Measurements from ENCODE around the gene MTCL1. TPM values are rescaled to one million over a fixed set of nuclear protein-coding genes. Genes with fewer than 3 reads are reported as not detected.

Gene MTCL1
- total RNA-seq, 1 experiment from 2014 or later, result 22.7 TPM

DNA sequence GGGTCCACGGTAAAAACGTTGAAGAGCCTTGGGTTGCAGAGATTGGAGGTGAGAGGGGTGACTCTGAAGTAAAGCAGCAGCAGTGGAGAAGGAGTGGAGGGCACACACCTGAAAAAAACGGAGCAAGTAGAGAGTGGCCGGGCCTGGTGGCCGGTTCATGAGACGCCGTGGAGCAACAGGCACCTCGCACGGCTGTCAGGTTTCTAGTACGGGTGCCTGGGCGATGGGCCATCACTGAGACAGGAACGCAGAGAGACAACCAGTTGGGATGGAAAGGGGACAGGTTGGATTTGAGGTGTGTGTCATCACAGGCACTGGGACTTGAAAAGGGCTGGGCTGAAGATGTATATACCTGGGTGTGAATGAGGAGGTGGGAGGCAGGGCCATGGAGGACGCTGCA, 104.2 kb downstream of the MTCL1 start (continued):
- TF ChIP-seq, protein P1, sequence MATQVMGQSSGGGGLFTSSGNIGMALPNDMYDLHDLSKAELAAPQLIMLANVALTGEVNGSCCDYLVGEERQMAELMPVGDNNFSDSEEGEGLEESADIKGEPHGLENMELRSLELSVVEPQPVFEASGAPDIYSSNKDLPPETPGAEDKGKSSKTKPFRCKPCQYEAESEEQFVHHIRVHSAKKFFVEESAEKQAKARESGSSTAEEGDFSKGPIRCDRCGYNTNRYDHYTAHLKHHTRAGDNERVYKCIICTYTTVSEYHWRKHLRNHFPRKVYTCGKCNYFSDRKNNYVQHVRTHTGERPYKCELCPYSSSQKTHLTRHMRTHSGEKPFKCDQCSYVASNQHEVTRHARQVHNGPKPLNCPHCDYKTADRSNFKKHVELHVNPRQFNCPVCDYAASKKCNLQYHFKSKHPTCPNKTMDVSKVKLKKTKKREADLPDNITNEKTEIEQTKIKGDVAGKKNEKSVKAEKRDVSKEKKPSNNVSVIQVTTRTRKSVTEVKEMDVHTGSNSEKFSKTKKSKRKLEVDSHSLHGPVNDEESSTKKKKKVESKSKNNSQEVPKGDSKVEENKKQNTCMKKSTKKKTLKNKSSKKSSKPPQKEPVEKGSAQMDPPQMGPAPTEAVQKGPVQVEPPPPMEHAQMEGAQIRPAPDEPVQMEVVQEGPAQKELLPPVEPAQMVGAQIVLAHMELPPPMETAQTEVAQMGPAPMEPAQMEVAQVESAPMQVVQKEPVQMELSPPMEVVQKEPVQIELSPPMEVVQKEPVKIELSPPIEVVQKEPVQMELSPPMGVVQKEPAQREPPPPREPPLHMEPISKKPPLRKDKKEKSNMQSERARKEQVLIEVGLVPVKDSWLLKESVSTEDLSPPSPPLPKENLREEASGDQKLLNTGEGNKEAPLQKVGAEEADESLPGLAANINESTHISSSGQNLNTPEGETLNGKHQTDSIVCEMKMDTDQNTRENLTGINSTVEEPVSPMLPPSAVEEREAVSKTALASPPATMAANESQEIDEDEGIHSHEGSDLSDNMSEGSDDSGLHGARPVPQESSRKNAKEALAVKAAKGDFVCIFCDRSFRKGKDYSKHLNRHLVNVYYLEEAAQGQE (IDR thresholded peaks at IDR 0.05; ENCODE audit: low read depth), result no peak
- TF ChIP-seq POLR2A (IDR thresholded peaks at IDR 0.05; ENCODE audit: borderline replicate concordance, extremely low read depth, insufficient read depth, insufficient read length) (no peak), YY1 (IDR thresholded peaks at IDR 0.05; ENCODE audit: extremely low read depth, insufficient replicate concordance, low read depth, low read length) (no peak), EZH2phosphoT487 (IDR thresholded peaks at IDR 0.05; ENCODE audit: borderline replicate concordance) (no peak), EGR1 (IDR thresholded peaks at IDR 0.05; ENCODE audit: low read depth) (no peak), ELF1 (IDR thresholded peaks at IDR 0.05; ENCODE audit: borderline replicate concordance, low read depth) (no peak), ZFX (IDR thresholded peaks at IDR 0.05) (no peak)
- TF ChIP-seq, protein P2, sequence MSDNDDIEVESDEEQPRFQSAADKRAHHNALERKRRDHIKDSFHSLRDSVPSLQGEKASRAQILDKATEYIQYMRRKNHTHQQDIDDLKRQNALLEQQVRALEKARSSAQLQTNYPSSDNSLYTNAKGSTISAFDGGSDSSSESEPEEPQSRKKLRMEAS (IDR thresholded peaks at IDR 0.05), result no peak

DNA sequence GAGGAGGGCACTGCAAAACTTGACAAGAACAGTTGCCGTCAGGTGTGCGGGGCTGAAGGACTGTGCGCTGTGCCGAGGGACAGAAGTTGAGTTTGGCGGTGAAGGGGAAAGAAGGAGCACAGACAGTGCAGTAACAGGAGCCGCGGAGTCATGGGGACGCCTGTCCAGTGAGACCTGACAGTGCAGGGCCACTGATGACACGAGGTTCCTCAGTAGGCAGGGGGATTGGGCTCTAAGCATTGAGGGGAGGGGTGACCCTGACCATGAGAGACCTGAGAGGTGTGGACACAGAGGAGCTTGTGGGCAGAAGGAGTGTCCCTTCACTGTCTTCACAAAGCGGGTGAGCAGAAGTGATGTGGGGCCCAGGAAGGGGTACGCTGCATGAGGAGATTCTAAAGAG, 104.8 kb downstream of the MTCL1 start:
- no peak for DNase-seq (ENCODE audit: low read depth, low spot score)
- ChIA-PET CTCF (no interaction called here), RAD21 (ENCODE audit: low non-redundant PET in 1 of 2, low total read pairs in 2 of 2, uncharacterized antibody in 2 of 2, unreplicated experiment in 2 of 2) (no interaction called here), POLR2A (no interaction called here)
- Histone ChIP-seq H3K4me1 (ENCODE audit: control insufficient read depth in 1 of 2, insufficient read depth in 2 of 2, low read length in 2 of 2) (no peaks in the 10 kb centered on the region), H3K4me3 (replicated peaks in 1 of 2; ENCODE audit: low read depth in 1 of 2, low read length in 2 of 2) (no peak overlapping the region), H3K27ac (ENCODE audit: low read depth, low read length) (no peak overlapping the region), H3K9me2 (ENCODE audit: insufficient read depth) (no peaks in the 10 kb centered on the region), H3K9me3 (ENCODE audit: control insufficient read depth in 1 of 2, insufficient read depth in 1 of 2, low read depth in 1 of 2, low read length in 2 of 2) (no peaks in the 10 kb centered on the region), H3K27me3 (ENCODE audit: insufficient read depth, low read length) (no peaks in the 10 kb centered on the region), H2AFZ (ENCODE audit: low read depth, low read length, poor library complexity, severe bottlenecking) (no peak overlapping the region), H3K4me2 (ENCODE audit: low read length) (no peak overlapping the region), H4K20me1 (ENCODE audit: insufficient read depth) (no peaks in the 10 kb centered on the region), H3K36me3 (ENCODE audit: control insufficient read depth in 1 of 2, insufficient read depth in 2 of 2, low read length in 2 of 2) (peaks cover 8 to 11% of the 10 kb centered on the region in 2 experiments; a peak in 2 of 4 replicates), H3K9ac (ENCODE audit: low read length) (no peak overlapping the region), H3K79me2 (ENCODE audit: insufficient read depth, low read length) (no peaks in the 10 kb centered on the region)
- intact Hi-C loops (cut with micrococcal nuclease), result no loop called here
- no TSS peak for BruUV-seq (replicated peaks)
- ATAC-seq, result no peak
- no peak for TF ChIP-seq ELF1 (IDR thresholded peaks at IDR 0.05; ENCODE audit: borderline replicate concordance, low read depth)
- no peak for TF ChIP-seq ZNF274 (IDR thresholded peaks at IDR 0.05; ENCODE audit: low read depth, low read length)
- no peak for TF ChIP-seq RAD21 (IDR thresholded peaks at IDR 0.05; ENCODE audit: low read depth)
- no peak for TF ChIP-seq CEBPB (IDR thresholded peaks at IDR 0.05; ENCODE audit: low read depth)
- TF ChIP-seq, protein P3, sequence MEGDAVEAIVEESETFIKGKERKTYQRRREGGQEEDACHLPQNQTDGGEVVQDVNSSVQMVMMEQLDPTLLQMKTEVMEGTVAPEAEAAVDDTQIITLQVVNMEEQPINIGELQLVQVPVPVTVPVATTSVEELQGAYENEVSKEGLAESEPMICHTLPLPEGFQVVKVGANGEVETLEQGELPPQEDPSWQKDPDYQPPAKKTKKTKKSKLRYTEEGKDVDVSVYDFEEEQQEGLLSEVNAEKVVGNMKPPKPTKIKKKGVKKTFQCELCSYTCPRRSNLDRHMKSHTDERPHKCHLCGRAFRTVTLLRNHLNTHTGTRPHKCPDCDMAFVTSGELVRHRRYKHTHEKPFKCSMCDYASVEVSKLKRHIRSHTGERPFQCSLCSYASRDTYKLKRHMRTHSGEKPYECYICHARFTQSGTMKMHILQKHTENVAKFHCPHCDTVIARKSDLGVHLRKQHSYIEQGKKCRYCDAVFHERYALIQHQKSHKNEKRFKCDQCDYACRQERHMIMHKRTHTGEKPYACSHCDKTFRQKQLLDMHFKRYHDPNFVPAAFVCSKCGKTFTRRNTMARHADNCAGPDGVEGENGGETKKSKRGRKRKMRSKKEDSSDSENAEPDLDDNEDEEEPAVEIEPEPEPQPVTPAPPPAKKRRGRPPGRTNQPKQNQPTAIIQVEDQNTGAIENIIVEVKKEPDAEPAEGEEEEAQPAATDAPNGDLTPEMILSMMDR (IDR thresholded peaks at IDR 0.05 in 2 of 3, conservative IDR thresholded peaks at IDR 0.05 in 1 of 3; ENCODE audit: borderline replicate concordance in 1 of 3, insufficient read depth in 1 of 3, low read depth in 2 of 3, low read length in 2 of 3), result no peak
- no peak for TF ChIP-seq EGR1 (IDR thresholded peaks at IDR 0.05; ENCODE audit: low read depth)
- no peak for TF ChIP-seq FOSL1 (IDR thresholded peaks at IDR 0.05; ENCODE audit: low read depth)
- TF ChIP-seq, protein P2 (IDR thresholded peaks at IDR 0.05), result no peak
- TF ChIP-seq SIN3A (IDR thresholded peaks at IDR 0.05; ENCODE audit: low read depth), result no peak

Data from HCT116 (cell line).